Aorta (tissue), 5 donors: ENCODE data around the gene PRPF39. TPM values are rescaled to one million over a fixed set of nuclear protein-coding genes. Genes with fewer than 3 reads are reported as not detected.
"Not testable (repeated sequence)": the region's sequence is repeated elsewhere in the genome, so short reads cannot be mapped to it uniquely, and the experiment has no call there.

Experiments used
- ATAC-seq: fragments of 200-7000 bp; cut with Tn5 transposase; one replicate; pipeline ENCODE4 v1.9.1; 2022; ENCODE audit warnings: moderate library complexity; ENCODE audit not compliant: low FRiP score
- DNase-seq, 2 donors: peaks; one replicate each; pipeline ENCODE4 v3.0.0-alpha.2; 2020
- H3K27ac ChIP-seq, 2 donors: one replicate each; pipeline ENCODE4 v1.5.1; 2013; ENCODE audit warnings: low read length in 2 of 2, mild to moderate bottlenecking in 2 of 2, moderate library complexity in 2 of 2, control low read depth in 1 of 2, inconsistent platforms in 1 of 2, low read depth in 1 of 2
- H3K27me3 ChIP-seq, 2 donors: one replicate each; pipeline ENCODE4 v1.6.1; 2013; ENCODE audit warnings: control low read depth in 1 of 2, low read length in 1 of 2, mild to moderate bottlenecking in 1 of 2, moderate library complexity in 1 of 2; ENCODE audit not compliant: insufficient read depth in 2 of 2, control insufficient read depth in 1 of 2
- H3K36me3 ChIP-seq, 2 donors: one replicate each; pipeline ENCODE4 v1.6.1; 2013; ENCODE audit warnings: control low read depth in 1 of 2, low read length in 1 of 2, mild to moderate bottlenecking in 1 of 2; ENCODE audit not compliant: insufficient read depth in 2 of 2, control insufficient read depth in 1 of 2
- H3K4me1 ChIP-seq, 2 donors: one replicate each; pipeline ENCODE4 v1.6.1; 2013; ENCODE audit warnings: low read length in 2 of 2, control low read depth in 1 of 2, mild to moderate bottlenecking in 1 of 2, moderate library complexity in 1 of 2; ENCODE audit not compliant: insufficient read depth in 2 of 2, control insufficient read depth in 1 of 2
- H3K4me3 ChIP-seq, 2 donors: one replicate each; pipeline ENCODE4 v1.5.1; 2013; ENCODE audit warnings: low read length in 2 of 2, control low read depth in 1 of 2, mild to moderate bottlenecking in 1 of 2
- H3K9me3 ChIP-seq: one replicate; pipeline ENCODE4 v1.6.1; 2013; ENCODE audit warnings: mild to moderate bottlenecking, low read length; ENCODE audit not compliant: control insufficient read depth
- WGBS, 2 donors: extraction: QIAGEN DNeasy Blood & Tissue Kit; methylation state at CpG; one replicate each; pipeline ENCODE4 v1.1.7; 2013; 5-methylcytosine and 5-hydroxymethylcytosine counted together
- intact Hi-C, 2 donors: fragments of 100-400 bp; cut with DNase I; formaldehyde crosslinking; loops; one replicate each; pipeline versions ENCODE4 v1.14.2 to v1.15.0; 2022
- polyA plus RNA-seq, 2 donors: library from polyadenylated mRNA; stranded (reverse); fragments of 200-250 nt; gene quantifications; one replicate each; pipeline ENCODE4 v1.2.3, GENCODE V29; 2013
- total RNA-seq, 2 donors: library from RNA; stranded (reverse); fragmentation: NEBNext Ultra II Directional; extraction: Animal tissue kit (Norgen Biotek cat#: 25700); gene quantifications; one replicate each; pipeline ENCODE4 v1.2.1, GENCODE V29; 2021
- donor health status: healthy with polysubstance abuse.
- donor health status: Bipolar disorder and iron deficiency.
- donor health status: DM: no; HTN: no; CAD: no.
- donor health status: DM: no; HTN: no; CAD: no.
- donor health status: DM: yes; HTN: yes; CAD: no.

The PRPF39 gene
- total and polyA plus RNA-seq, 4 donors: 10.1 to 51.1 (median 29.2) TPM

DNA sequence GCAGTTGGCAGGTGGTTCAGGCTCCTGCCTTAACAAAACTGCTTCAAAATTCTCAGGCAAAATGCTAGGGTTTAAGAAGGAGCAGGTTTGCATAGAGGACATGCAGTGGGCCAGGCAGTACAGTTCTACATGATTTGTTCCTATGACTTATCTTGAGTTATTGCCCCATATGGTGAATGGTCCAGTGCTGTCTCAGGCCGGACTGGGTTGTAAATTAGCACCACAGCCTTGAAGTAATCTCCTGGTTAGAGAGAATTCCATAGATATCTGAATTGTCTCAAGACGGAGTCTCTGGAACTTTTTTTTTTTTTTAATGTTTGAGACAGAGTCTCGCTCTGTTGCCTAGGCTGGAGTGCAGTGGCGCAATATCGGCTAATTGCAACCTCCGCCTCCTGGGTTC lies 11.8 kb upstream of the PRPF39 start:
- no peak for DNase-seq
- no peaks in the 10 kb centered on the region for H3K4me1 ChIP-seq
- no peaks in the 10 kb centered on the region for H3K9me3 ChIP-seq
- H3K4me3 ChIP-seq: no peak overlapping the region
- intact Hi-C loops: no loop called here
- no peak for ATAC-seq
- H3K27me3 ChIP-seq: no peaks in the 10 kb centered on the region
- H3K36me3 ChIP-seq: no peaks in the 10 kb centered on the region
- no peak overlapping the region for H3K27ac ChIP-seq
- WGBS, 2 donors: 94 to 96% methylated on average over 6 of the region's 6 CpGs

DNA sequence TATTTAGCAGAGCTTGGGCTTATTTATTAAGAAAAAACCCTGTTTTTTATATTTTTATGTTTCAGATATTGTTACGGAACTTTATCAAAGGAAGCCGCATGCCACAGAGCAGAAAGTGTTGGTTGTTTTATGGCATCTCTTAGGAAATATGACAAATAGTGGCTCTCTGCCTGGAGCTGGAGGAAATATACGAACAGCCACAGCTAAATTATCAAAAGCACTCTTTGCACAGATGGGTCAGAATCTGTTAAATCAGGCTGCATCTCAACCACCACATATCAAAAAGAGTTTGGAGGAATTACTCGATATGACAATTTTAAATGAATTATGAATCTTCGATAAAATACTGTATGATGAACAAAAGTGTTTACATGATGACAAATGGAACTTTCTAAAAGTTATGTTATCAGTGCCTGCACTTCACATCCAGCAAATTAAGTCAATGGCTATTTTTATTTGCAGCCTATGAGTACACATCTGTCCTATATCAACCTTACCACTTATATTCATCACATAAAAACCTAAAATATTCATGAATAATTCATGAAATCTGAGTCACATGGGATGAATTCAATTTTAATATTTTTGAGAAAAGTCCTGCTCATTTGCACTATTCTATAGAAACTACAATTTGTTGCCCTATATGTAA lies 10.6 kb upstream of the PRPF39 start:
- ATAC-seq (no peak), DNase-seq (no peak)
- H3K4me1 ChIP-seq: no peaks in the 10 kb centered on the region
- H3K4me3 ChIP-seq: no peak overlapping the region
- no peaks in the 10 kb centered on the region for H3K27me3 ChIP-seq
- WGBS, 2 donors: 88 to 89% methylated on average over 5 of the region's 5 CpGs
- H3K9me3 ChIP-seq: no peaks in the 10 kb centered on the region
- H3K27ac ChIP-seq: no peak overlapping the region
- H3K36me3 ChIP-seq: no peaks in the 10 kb centered on the region
- intact Hi-C loops: no loop called here

DNA sequence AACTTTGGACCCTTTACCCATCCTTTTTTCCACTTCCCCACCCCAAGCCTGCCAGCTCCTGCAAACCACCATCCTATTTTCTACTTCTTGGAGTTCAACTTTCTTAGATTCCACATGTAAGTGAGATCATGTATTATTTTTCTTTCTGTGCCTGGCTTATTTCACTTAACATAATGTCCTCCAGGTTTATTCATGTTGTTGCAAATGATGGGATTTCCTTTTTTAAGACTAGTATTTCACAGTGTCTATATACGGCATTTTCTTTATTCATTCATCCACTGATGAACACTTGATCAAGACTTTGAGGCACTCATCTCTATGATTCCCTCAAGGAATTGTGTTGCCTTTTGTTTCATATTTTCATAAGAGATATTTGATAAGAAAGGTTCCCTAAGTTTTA lies 5.6 kb upstream of the PRPF39 start:
- WGBS, 2 donors: 64 to 71% methylated on average over 1 of the region's 1 CpG
- Histone ChIP-seq H3K27me3 (no peaks in the 10 kb centered on the region), H3K27ac (no peak overlapping the region), H3K36me3 (no peaks in the 10 kb centered on the region), H3K4me3 (no peak overlapping the region), H3K9me3 (no peaks in the 10 kb centered on the region), H3K4me1 (peaks cover 0 to 2% of the 10 kb centered on the region in 2 donors)
- DNase-seq: no peak
- intact Hi-C loops: no loop called here
- no peak for ATAC-seq

DNA sequence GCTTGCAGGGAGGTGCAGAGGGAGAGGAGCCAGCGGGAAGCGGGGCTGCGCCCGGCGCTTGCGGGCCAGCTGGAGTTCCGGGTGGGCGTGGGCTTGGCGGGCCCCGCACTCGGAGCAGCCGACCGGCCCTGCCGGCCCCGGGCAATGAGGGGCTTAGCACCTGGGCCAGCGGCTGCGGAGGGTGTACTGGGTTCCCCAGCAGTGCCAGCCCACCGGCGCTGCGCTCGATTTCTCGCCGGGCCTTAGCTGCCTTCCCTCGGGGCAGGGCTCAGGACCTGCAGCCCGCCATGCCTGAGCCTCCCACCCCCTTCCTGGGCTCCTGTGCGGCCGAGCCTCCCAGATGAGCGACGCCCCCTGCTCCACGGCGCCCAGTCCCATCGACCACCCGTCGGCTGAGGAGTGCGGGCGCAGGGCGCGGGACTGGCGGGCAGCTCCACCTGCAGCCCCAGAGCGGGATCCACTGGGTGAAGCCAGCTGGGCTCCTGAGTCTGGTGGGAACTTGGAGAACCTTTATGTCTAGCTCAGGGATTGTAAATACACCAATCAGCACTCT lies 3.4 kb upstream of the PRPF39 start:
- H3K27ac ChIP-seq, H3K4me3 ChIP-seq: not testable (repeated sequence)
- WGBS, 2 donors: 96% methylated on average over 31 to 40 of the region's 40 CpGs

DNA sequence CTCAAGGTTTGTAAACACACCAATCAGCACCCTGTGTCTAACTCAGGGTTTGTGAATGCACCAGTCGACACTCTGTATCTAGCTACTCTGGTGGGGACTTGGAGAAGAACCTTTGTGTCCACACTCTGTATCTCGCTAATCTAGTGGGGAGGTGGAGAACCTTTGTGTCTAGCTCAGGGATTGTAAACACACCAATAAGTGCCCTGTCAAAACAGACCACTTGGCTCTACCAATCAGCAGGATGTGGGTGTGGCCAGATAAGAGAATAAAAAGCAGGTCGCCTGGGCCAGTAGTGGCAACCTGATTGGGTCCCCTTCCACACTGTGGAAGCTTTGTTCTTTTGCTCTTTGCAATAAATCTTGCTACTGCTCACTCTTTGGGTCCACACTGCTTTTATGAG lies 2.8 kb upstream of the PRPF39 start:
- not testable (repeated sequence) for ATAC-seq, DNase-seq, H3K4me1 ChIP-seq, H3K4me3 ChIP-seq, H3K27me3 ChIP-seq, H3K9me3 ChIP-seq, H3K27ac ChIP-seq, H3K36me3 ChIP-seq
- intact Hi-C loops: loop anchor here in 1 of 2 donors (5.0 kb wide), 3 partner anchors 119 to 184 kb away; partner anchors contain the start of genes KLHL28 and TOGARAM1
- WGBS, 2 donors: 93 to 96% methylated on average over 3 of the region's 3 CpGs

More for the DNA sequence above, 3.4 kb upstream of the PRPF39 start:
- H3K27me3 ChIP-seq, H3K4me1 ChIP-seq, DNase-seq, H3K9me3 ChIP-seq, H3K36me3 ChIP-seq, ATAC-seq: not testable (repeated sequence)
- intact Hi-C loops: loop anchor here in 1 of 2 donors (5.0 kb wide), 3 partner anchors 118 to 183 kb away; partner anchors contain the start of genes KLHL28 and TOGARAM1

DNA sequence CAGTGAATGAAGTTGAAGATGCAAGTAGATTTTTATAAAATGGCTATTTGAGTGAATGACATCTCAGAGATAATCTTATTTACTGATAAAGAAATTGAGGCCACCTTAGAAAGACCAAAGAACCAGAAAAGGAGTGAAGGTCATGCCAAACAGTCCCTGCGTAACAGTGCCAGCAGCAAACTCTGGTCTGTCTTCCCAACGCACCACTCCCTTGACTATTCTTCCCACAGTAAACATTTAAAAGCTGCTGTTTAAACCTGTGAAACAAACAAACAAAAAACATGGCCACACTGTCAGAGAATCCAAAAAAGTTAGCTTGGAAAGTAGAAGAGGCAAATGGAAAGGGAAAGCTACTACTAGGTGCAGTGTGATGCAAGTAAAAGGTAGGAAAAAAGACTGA lies 1.5 kb upstream of the PRPF39 start:
- Histone ChIP-seq H3K9me3 (no peaks in the 10 kb centered on the region), H3K4me3 (no peak overlapping the region)

DNA sequence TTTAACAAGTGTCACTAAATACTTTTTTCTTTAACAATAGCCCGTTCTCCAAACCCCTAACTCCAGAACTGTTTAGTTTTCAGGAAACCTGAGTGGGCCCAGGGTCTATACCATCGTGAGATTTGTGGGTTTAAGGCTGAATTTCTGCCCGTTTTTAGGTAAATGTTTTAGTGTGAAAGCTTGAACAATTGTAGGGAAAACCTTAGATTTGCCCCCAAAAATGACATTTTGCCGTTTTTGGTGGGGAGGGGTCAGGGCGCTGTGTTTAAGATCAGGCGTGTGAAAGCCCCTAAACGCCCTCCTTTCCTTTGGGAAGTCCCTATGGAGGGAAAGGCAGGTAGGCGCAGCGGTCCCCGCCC lies 320 bp upstream of the PRPF39 start:
- no peak overlapping the region for H3K27ac ChIP-seq
- ATAC-seq: no peak
- intact Hi-C loops: loop anchor here in 1 of 2 donors (5.0 kb wide), 3 partner anchors 121 to 186 kb away; partner anchors contain the start of genes KLHL28 and TOGARAM1
- no peak for DNase-seq
- peaks cover 3 to 4% of the 10 kb centered on the region in 2 donors for H3K4me1 ChIP-seq
- WGBS, 2 donors: 1 to 2% methylated on average over 10 of the region's 10 CpGs
- H3K4me3 ChIP-seq: peak overlapping the region; percentile 35 to 79
- H3K27me3 ChIP-seq: no peaks in the 10 kb centered on the region
- no peaks in the 10 kb centered on the region for H3K36me3 ChIP-seq
- H3K9me3 ChIP-seq: no peaks in the 10 kb centered on the region

More for the DNA sequence above, 1.5 kb upstream of the PRPF39 start:
- intact Hi-C loops: loop anchor here in 1 of 2 donors (5.0 kb wide), 3 partner anchors 120 to 185 kb away; partner anchors contain the start of genes KLHL28 and TOGARAM1
- Histone ChIP-seq H3K27me3 (no peaks in the 10 kb centered on the region), H3K36me3 (no peaks in the 10 kb centered on the region), H3K27ac (no peak overlapping the region), H3K4me1 (peaks cover 3 to 4% of the 10 kb centered on the region in 2 donors)
- ATAC-seq (no peak), DNase-seq (no peak)
- 85 to 86% methylated on average over 2 of the region's 2 CpGs for WGBS, 2 donors

DNA sequence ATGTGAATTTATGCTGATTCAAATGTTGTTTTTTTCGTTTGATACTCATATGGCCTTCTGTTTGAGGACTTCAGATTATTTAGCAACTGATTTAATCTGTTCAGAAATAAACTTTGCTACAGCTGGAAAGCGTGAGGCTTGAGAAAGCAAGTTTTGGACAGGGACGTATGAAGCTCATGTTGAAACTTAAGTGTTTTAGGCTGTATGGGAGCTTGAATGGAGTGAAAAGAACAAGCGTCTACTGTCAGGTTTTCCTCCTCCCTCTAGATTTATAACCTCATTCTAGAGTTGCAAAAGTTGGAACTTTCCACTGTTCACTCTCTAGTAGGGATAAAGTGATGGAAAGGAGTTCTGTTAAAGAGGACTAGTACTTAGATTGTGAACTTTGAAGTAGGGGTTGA lies 1.0 kb downstream of the PRPF39 start:
- no peak for DNase-seq
- H3K9me3 ChIP-seq: no peaks in the 10 kb centered on the region
- no peak for ATAC-seq
- peak overlapping the region; percentile 64 to 79 for H3K4me3 ChIP-seq
- WGBS, 2 donors: 0 to 1% methylated on average over 4 of the region's 4 CpGs
- peaks cover 4 to 6% of the 10 kb centered on the region in 2 donors for H3K4me1 ChIP-seq
- H3K27me3 ChIP-seq: no peaks in the 10 kb centered on the region
- no peak overlapping the region for H3K27ac ChIP-seq
- intact Hi-C loops: loop anchor here (2.0 to 5.0 kb wide), 5 partner anchors 47 to 188 kb away; partner anchors contain the start of genes FKBP3 (in 1 of the 2), KLHL28 (in 1 of the 2), MIS18BP1 (in 1 of the 2) and TOGARAM1 (in 1 of the 2)
- no peaks in the 10 kb centered on the region for H3K36me3 ChIP-seq

DNA sequence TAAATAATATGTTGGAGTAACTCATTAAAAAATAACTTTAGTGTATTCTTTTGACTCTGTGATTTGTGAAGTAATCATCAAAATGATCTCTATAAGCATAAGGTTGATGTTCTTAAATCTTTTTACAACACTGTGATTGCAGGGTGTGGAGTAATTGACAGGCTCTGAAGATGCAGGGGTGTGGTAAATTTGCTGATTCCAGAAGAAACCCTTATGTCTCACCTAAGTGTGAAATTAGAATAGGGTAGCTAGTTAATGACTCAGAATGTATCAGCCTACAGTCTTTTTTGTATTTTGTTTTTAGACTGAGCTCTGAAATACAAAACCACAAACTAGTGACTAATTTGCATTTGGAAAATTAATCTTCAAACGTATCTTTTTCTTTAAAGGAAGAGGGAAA lies 5.9 kb downstream of the PRPF39 start:
- WGBS, 2 donors: 40 to 41% methylated on average over 1 of the region's 1 CpG
- DNase-seq (no peak), ATAC-seq (no peak)
- intact Hi-C loops: loop anchor here in 1 of 2 donors (5.0 kb wide), 1 partner anchor 42 kb away; the partner anchor contains the start of gene FKBP3
- no peak overlapping the region for H3K27ac ChIP-seq
- no peaks in the 10 kb centered on the region for H3K9me3 ChIP-seq
- no peaks in the 10 kb centered on the region for H3K27me3 ChIP-seq
- no peak overlapping the region for H3K4me3 ChIP-seq
- H3K4me1 ChIP-seq: peaks cover 0 to 6% of the 10 kb centered on the region in 2 donors
- no peaks in the 10 kb centered on the region for H3K36me3 ChIP-seq
